Myocyte (in vitro differentiated cells): ENCODE data around the gene LRP1B. TPM values are rescaled to one million over a fixed set of nuclear protein-coding genes. Genes with fewer than 3 reads are reported as not detected.

Experiments used
- DNase-seq: peaks from one replicate; pipeline ENCODE4 v3.0.0-alpha.2; 2012; ENCODE audit warnings: low read depth
- total RNA-seq: library from RNA; depleted of rRNA; stranded (reverse); fragments of >200 nt; gene quantifications from 2 replicates; pipeline ENCODE4 v1.2.3, GENCODE V29; 2014

LRP1B gene
- total RNA-seq, 1 donor from 2014 or later = 0.05 TPM

DNA sequence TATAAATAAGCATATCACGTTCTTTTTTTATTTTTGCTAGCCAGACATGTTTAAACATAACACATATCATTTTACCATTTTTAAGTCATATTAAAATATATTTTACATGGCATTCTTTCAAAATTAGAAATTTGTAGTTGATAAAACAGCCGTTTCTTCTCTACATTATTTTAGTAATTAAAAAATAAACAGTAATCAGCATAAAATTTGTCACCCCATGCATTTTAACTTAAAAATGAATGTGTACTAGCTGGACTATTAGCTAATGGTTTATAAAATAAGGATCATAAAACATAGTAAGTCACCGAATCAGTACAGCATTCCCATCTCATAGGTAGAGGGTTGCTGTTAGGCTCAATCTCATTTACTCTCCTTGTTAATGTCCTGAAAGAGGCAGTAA, 433.8 kb downstream of the LRP1B start:
- no peak for DNase-seq

DNA sequence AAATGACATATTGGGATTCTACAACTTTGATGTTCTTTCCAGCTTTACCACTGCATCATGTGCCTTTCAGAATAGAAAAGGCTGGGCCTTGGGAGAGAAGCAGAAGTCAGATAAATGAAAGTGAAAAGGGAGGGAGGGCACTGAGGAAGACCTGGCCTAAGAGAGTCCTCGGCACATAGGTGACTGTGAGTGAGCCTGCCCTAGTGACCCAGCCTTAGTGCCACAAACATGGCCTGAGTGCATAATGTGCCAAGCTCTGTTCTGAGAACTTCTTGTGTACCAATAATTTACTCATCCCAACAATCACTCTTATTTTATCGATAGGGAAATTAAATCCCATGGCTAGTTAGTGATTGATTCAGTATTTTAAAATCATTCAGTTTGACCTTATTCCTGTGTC, 436.6 kb downstream of the LRP1B start:
- DNase-seq = no peak

GRCh38 chr2:141692829-141693228, 438.0 kb downstream of the LRP1B start:
- no peak for DNase-seq

GRCh38 chr2:141676139-141676538, 454.7 kb downstream of the LRP1B start:
- no peak for DNase-seq

DNA sequence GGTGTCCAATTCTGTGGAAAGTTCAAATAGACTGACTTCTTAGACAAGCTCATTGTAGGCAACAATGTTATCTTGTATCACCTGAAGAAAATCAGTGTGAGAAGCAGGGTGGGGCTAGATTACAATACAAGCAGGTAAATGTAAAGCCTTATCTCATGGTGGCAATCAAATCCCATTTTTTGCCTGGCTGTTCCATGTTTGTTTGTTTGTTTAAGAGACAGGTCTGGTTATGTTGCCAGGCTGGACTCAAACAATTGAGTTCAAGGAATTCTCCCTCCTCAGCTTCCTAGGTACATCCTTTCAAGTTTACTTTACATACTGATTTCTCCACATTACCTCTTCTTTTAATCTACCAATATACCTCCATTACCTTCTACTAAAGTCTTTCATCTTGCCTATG, 464.6 kb downstream of the LRP1B start:
- DNase-seq = no peak

- no peak for DNase-seq
Measured at GRCh38 chr2:141660232-141660631, 470.6 kb downstream of the LRP1B start.

DNA sequence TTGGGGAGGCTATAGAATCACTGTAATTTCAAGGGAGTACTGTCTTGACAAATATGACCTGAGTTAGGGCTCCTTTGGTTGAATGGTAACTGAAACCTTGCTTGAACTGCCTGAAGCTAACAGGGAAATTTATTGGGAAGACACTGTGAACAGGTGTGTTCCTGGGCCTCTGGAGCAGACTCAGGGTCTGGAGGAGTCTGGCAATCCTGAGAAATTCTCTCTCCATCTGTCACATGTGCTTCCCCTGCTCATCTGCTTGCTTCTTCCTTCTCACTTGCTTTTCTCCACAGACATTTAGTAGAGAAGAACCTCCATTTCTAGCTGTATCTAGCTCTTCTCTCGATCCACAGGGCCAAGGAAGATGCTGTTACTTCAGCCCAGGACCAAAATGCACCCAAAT, 476.5 kb downstream of the LRP1B start:
- no peak for DNase-seq

DNA sequence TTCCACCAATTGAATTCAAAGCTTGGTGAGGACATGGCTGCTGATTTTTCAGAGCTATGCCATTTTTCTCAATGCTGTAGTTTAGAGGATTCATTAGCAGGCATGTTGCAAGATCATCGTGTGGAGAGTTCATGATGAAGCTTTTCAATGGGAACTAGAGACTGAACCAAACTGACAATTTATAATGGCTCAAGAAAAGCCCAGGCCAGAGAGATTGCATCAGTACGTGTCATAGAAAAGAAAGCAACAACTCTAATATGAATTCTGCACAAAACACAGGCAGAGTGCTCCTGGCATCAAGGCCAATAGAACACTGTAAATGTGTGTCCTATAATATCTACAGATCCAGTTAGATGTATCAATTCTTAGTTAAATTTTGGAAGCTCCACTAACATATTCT, 477.6 kb downstream of the LRP1B start:
- no peak for DNase-seq

DNA sequence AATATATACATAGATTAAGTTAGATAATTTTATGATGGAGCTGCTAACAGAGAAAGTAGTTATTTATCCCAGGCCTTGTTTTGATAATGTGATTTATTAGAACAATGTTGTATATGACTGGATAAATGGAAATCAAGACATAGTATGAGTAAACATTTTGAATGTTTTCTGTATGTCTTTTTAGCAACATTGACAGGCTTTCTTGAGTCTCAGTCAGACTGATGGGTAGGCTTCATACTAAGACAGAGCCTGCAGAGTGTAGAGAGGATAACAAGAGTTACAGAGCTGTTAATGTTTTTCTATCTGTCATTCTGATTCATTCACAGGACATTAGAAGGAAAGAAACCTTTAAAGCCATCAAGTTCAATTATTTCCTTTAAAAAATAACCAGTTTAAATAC, 478.5 kb downstream of the LRP1B start:
- DNase-seq = no peak

- no peak for DNase-seq
Measured at GRCh38 chr2:141647353-141647752, 483.5 kb downstream of the LRP1B start.

- DNase-seq = no peak
Measured at GRCh38 chr2:141641462-141641861, 489.4 kb downstream of the LRP1B start.

GRCh38 chr2:141639809-141640208, 491.0 kb downstream of the LRP1B start:
- DNase-seq = no peak

GRCh38 chr2:141633132-141633531, 497.7 kb downstream of the LRP1B start:
- DNase-seq = no peak

GRCh38 chr2:141630407-141630930, 500.3 kb downstream of the LRP1B start:
- no peak for DNase-seq

DNA sequence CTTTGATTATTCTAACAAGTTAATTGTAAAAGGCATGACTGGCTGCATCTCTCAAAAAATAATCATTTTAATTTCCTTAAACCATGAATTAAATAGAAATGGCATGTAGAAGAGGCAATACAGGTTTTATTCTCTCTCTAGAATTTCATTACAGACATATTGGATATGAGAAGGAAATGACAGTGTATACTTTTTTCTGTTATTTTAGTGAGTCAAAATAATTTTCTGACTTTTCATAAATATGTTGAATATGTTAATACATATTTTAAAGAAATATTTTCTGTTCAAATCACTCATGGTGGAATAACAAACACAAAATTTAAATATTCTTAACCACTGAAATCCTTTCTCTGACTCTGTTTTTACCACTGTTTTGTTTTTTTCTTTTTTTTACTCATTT, 510.4 kb downstream of the LRP1B start:
- no peak for DNase-seq

GRCh38 chr2:141618457-141618856, 512.4 kb downstream of the LRP1B start:
- no peak for DNase-seq

GRCh38 chr2:141611981-141612380, 518.8 kb downstream of the LRP1B start:
- no peak for DNase-seq

GRCh38 chr2:141611176-141611571, 519.6 kb downstream of the LRP1B start:
- no peak for DNase-seq

GRCh38 chr2:141610564-141611175, 520.1 kb downstream of the LRP1B start:
- no peak for DNase-seq

GRCh38 chr2:141605163-141605562, 525.7 kb downstream of the LRP1B start:
- no peak for DNase-seq

GRCh38 chr2:141601511-141602152, 529.2 kb downstream of the LRP1B start:
- no peak for DNase-seq

DNA sequence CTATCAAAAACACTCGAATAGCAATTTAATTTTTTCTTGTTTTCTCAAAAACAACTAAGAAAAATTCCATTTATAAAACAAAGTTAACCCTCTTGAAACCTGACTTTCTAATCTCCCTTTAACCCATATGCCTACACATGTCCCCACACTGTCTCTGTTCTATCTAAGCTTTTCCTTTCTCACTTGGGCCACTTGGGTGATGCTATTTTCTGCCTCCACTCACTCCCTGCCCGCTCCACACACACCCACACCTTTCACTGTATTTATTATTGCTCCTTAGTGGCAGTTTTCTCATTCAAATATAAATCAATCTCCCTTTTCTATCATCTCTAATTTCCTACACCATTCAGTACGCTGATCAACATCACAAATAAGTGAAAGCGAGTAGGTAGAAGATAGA, 531.1 kb downstream of the LRP1B start:
- no peak for DNase-seq

DNA sequence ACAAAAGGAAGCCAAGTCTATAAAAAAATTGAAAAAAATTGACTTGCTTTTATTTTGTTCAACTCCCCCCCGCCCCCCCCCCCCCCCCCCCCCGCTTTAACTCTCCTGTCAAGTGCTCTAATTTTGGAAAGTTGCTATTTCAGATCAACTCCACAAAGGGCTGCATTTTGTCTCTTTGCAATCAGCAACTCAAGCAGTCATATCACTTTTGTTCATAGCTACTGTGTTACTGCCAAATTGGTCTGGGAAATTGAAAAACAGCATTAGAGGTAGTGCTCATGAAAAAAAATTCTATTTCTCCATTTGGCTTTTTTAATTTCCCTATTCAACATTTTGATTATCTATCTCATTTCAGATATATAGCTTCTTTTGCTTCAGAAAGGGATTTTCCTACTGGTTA, 531.8 kb downstream of the LRP1B start:
- DNase-seq = no peak
